ENCODE results near the gene ADARB1. TPM values are rescaled to one million over a fixed set of nuclear protein-coding genes. Genes with fewer than 3 reads are reported as not detected.

Gene ADARB1
- total RNA-seq, 1 experiment from 2014 or later, result 15.8 TPM

- no peak overlapping the region for H3K4me3 Mint-ChIP-seq
- H3K9me3 Mint-ChIP-seq, result peaks cover 10 to 13% of the 10 kb centered on the region in 2 experiments
- H3K79me2 ChIP-seq (ENCODE audit: insufficient read depth, low read length), result no peaks in the 10 kb centered on the region
- H2AFZ ChIP-seq (ENCODE audit: low read length), result no peak overlapping the region
- DNase-seq, result no peak
- H2BK5ac ChIP-seq (ENCODE audit: insufficient read length, low read length), result no peak overlapping the region
- no CpG with 5 or more reads among the region's 9 CpGs for WGBS (ENCODE audit: extremely low coverage, insufficient read length, low lambda C conversion rate)
- no peaks in the 10 kb centered on the region for H3K4me1 Mint-ChIP-seq
- H3K27me3 Mint-ChIP-seq (ENCODE audit: low read depth), result peaks cover 22% of the 10 kb centered on the region
- no peaks in the 10 kb centered on the region for H3K79me1 ChIP-seq (ENCODE audit: insufficient read depth, low read depth, low read length, poor library complexity, severe bottlenecking)
- no peaks in the 10 kb centered on the region for H3K27me3 ChIP-seq (ENCODE audit: insufficient read depth, low read length)
- H3K27ac ChIP-seq (ENCODE audit: insufficient read length, low read depth, low read length), result no peak overlapping the region
- no peak for TF ChIP-seq CTCF (conservative IDR thresholded peaks at IDR 0.05)
- no peaks in the 10 kb centered on the region for H4K20me1 ChIP-seq (ENCODE audit: control insufficient read depth, insufficient read depth, insufficient read length)
- H3K4me1 ChIP-seq (ENCODE audit: insufficient read depth, low read length), result no peaks in the 10 kb centered on the region
- H3T11ph ChIP-seq (ENCODE audit: low read length), result no peak overlapping the region
- no peak overlapping the region for H2AK5ac ChIP-seq (ENCODE audit: insufficient read length, low read length)
- no peak overlapping the region for H3K4ac ChIP-seq (ENCODE audit: low read depth, low read length)
- H3K56ac ChIP-seq (ENCODE audit: insufficient read length, low read depth, low read length), result no peak overlapping the region
- no peak overlapping the region; a peak in 1 of 7 replicates for H3K27ac Mint-ChIP-seq
- peaks cover 0 to 6% (median 0%) of the 10 kb centered on the region in 3 experiments; a peak in 2 of 7 replicates for H3K36me3 Mint-ChIP-seq (ENCODE audit: insufficient read depth in 1 of 3, low read depth in 3 of 3)
- H3K23me2 ChIP-seq (ENCODE audit: insufficient read length, low read depth, low read length, poor library complexity, severe bottlenecking), result no peaks in the 10 kb centered on the region
- no peak overlapping the region for H4K8ac ChIP-seq (replicated peaks; ENCODE audit: insufficient read length, low read depth, low read length)
- no peak overlapping the region for H2BK120ac ChIP-seq (ENCODE audit: low read depth, low read length, poor library complexity, severe bottlenecking)
- H4K5ac ChIP-seq (ENCODE audit: insufficient read length, low read depth, low read length), result no peak overlapping the region
- H3K14ac ChIP-seq (ENCODE audit: insufficient read depth, low read length), result no peak overlapping the region
- no peak overlapping the region for H2BK12ac ChIP-seq (ENCODE audit: insufficient read length, low read depth, low read length)
- no peak overlapping the region for H4K91ac ChIP-seq (ENCODE audit: insufficient read length, low read depth, low read length)
- H3K18ac ChIP-seq (ENCODE audit: insufficient read length, low read depth, low read length), result no peak overlapping the region
- H3K9me3 ChIP-seq (ENCODE audit: control insufficient read depth, low read depth, low read length), result no peaks in the 10 kb centered on the region
- H3K23ac ChIP-seq (ENCODE audit: insufficient read length, low read depth, low read length), result no peak overlapping the region
- no peak overlapping the region for H2BK20ac ChIP-seq (ENCODE audit: low read depth, low read length, poor library complexity, severe bottlenecking)
- no peak overlapping the region for H3K9ac ChIP-seq (ENCODE audit: extremely low read depth, insufficient read length, low read length)
- H3K4me2 ChIP-seq (ENCODE audit: insufficient read depth, insufficient read length, low read length), result no peak overlapping the region
- H2BK15ac ChIP-seq (ENCODE audit: low read depth, low read length), result no peak overlapping the region
Observed at GRCh38 chr21:45040157-45040711, 34.1 kb upstream of the ADARB1 start.
